ENCODE data around the gene ATG9A. TPM values are rescaled to one million over a fixed set of nuclear protein-coding genes. Genes with fewer than 3 reads are reported as not detected.

ATG9A gene
- total and polyA plus RNA-seq, 2 of the 8 experiments (the other 6 are each of a cell fraction or from before 2014, with no cell fraction given): 43.6 to 66.8 TPM

DNA sequence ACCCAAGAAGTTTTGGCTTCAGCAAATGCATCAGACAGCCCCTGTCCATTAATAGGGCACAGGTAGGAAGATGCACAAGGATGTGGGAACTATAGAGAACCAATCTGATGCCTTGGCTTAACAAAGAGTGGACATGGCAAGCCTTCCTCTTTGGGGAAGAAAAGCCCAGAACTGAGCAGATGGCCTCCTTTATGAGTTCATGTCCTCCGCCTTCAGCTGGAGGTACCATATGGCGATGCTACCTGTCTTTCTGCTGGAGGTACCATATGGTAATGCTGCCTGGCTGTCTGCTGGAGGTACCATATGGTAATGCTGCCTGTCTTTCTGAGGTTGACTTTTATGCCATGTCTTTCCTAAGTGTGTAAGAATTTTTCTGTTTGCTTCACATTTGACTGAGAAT lies 45.3 kb downstream of the ATG9A start (continued):
- TF ChIP-seq, protein P1, sequence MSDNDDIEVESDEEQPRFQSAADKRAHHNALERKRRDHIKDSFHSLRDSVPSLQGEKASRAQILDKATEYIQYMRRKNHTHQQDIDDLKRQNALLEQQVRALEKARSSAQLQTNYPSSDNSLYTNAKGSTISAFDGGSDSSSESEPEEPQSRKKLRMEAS (IDR thresholded peaks at IDR 0.05): no peak
